Measurements from ENCODE around the gene SAMD1. TPM values are rescaled to one million over a fixed set of nuclear protein-coding genes. Genes with fewer than 3 reads are reported as not detected.

The SAMD1 gene
- total RNA-seq, 4 donors from 2014 or later: 8.6 to 21.9 (median 11.3) TPM

DNA sequence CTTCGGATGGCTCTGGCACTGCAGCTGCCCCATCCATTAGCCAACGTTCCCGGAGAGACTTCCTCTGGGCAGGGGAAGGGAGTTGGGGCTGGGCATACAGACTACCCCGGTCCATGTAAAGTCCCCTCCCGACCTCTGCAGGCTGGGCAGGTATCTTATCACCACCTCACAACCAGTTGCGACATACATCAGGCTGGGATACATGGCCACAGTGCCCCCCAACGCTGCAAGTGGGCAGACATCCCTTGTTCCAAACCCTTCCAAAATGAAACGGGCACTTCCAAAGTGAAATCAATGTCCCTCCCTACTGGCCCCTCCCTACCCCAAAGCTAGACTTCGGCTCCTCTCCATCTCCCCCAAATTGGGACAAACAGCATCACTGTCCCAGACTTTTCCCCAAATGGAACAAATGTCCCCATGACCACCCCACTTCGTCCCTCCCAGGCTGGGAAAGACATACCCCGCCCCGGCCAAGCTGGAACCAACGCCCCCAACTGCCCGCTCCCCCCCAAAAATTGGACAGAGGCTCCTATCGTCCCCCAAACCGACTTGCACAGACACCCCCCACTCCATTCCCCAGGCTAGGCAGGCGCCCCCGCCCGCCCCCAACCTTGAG, 33.7 kb downstream of the SAMD1 start:
- TF ChIP-seq, protein P1, sequence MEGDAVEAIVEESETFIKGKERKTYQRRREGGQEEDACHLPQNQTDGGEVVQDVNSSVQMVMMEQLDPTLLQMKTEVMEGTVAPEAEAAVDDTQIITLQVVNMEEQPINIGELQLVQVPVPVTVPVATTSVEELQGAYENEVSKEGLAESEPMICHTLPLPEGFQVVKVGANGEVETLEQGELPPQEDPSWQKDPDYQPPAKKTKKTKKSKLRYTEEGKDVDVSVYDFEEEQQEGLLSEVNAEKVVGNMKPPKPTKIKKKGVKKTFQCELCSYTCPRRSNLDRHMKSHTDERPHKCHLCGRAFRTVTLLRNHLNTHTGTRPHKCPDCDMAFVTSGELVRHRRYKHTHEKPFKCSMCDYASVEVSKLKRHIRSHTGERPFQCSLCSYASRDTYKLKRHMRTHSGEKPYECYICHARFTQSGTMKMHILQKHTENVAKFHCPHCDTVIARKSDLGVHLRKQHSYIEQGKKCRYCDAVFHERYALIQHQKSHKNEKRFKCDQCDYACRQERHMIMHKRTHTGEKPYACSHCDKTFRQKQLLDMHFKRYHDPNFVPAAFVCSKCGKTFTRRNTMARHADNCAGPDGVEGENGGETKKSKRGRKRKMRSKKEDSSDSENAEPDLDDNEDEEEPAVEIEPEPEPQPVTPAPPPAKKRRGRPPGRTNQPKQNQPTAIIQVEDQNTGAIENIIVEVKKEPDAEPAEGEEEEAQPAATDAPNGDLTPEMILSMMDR (IDR thresholded peaks at IDR 0.05; ENCODE audit: low read depth): no peak

DNA sequence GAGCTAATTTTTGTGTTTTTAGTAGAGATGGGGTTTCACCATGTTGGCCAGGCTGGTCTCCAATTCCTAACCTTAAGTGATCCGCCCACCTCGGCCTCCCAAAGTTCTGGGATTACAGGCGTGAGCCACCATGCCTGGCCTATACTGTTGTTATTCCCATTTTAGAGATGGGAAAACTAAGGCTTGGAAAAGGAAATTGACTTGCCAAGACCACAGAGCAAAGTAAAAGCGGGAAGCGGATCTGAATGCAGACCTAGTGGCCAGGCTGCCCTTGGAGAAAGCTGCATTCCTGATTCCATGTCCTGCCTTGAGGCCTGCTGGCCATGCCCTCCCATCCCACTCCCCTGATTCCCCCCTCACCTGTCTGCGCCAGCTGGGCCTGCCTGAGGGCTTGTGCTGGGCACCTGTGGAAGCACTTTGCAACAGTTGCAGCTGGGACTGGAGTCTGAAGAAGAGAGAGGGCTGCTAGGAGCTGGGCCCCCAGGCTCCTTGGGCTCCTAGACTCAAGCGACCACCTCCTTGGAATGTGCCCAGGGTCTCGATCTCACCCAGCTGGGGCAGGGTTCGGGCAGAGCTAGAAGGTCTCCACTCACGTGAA, 34.4 kb downstream of the SAMD1 start:
- TF ChIP-seq, protein P1 (IDR thresholded peaks at IDR 0.05; ENCODE audit: low read depth): no peak

DNA sequence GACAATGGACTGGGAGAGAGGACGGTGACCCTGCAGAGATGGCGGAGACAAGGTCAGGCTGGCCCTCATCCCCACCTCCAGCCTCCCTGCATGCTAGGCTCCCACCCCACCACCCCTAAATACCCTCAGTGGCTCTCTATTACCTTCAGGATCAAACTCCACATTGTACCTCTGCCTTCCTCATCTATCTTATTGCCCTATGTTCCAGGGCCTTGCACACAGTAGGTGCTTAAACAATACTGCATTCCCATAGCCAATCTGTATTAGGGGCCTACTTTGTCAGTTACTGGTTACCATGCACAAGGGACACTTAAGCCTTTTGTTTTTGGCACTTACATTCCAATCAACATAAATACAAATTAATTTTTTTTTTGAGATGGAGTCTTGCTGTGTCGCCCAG, 35.2 kb downstream of the SAMD1 start:
- TF ChIP-seq, protein P1 (IDR thresholded peaks at IDR 0.05; ENCODE audit: low read depth): no peak

DNA sequence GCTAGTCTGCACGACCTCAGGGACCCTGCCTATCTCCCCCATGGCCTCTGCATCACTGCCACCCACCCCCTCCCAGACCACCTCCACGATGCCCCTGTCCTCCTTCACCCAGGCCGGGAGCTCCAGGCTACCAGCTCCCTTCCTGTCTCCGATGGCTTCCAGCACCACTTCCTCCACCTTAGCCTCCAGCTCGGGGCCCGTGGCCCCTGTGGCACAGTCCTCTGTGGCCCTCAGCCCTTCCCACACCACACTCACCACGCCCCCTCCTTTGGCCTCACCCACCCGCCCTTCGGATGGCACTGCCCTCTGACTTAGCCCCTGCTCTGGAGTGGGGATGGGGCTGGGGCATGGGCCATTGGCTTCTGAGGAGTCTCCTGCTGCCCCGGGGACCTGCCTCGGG, 35.8 kb downstream of the SAMD1 start:
- TF ChIP-seq, protein P1 (IDR thresholded peaks at IDR 0.05; ENCODE audit: low read depth): no peak

GRCh38 chr19:14054099-14054498, 36.5 kb downstream of the SAMD1 start:
- TF ChIP-seq, protein P1 (IDR thresholded peaks at IDR 0.05; ENCODE audit: low read depth): no peak

DNA sequence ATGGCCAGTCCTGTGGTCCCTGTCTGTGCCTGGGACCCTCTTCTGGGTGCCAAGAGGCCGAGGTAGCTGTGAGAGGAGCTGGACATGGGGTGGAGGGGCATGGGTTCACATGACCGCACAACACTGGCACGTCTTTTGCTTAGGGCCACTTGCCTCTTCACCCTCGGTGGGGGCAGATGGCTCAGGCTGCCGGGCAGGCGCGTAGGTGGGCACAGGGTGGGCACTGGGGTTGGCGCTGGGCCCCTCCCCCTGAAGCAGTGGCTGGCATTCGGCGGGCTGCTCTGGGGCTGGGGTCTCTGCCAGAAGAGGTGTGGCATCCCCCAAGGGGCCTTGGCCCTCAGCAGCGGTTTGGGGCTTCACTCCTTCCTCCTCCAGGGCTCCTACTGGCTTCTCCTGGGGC, 37.1 kb downstream of the SAMD1 start:
- TF ChIP-seq, protein P1 (IDR thresholded peaks at IDR 0.05; ENCODE audit: low read depth): no peak

GRCh38 chr19:14053032-14053431, 37.5 kb downstream of the SAMD1 start:
- TF ChIP-seq, protein P1 (IDR thresholded peaks at IDR 0.05; ENCODE audit: low read depth): no peak

Measured in subcutaneous adipose tissue (tissue), 4 donors.